ENCODE measurements around the gene PIAS1. TPM values are rescaled to one million over a fixed set of nuclear protein-coding genes. Genes with fewer than 3 reads are reported as not detected.

PIAS1 gene
- total and polyA plus RNA-seq, 2 donors from 2014 or later: 10.6 to 44.3 TPM

DNA sequence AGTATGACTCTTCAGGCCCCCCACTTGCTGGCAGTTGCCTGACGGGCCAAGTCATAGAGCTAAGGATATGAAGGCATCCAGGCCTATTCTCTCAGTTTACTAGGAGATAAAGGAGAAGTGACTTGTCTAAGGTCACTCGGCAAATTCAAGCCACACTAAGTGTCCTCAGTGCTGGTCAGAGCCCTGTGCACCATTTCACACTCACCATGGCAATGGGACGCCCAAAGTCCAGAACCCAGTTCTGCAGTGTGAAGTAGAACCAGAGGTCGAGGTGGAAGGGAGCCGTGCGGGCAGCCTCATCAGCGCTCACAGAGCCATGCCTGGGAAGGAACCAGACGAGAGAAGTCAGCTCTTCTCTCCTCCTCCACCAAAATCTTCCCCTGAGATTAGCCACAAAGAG is 164.2 kb downstream of the PIAS1 start:
- peak in 2 of 5 donors; percentile 9 to 37 for DNase-seq
- Histone ChIP-seq H3K27ac (ENCODE audit: low read depth in 2 of 2, low read length in 2 of 2) (no peak overlapping the region), H3K9me3 (ENCODE audit: control insufficient read depth in 2 of 3, insufficient read depth in 1 of 3, low read length in 3 of 3) (no peaks in the 10 kb centered on the region), H3K4me3 (ENCODE audit: low read length in 3 of 3) (no peak overlapping the region), H3K9ac (ENCODE audit: low read length in 3 of 3) (no peak overlapping the region), H3K4me1 (ENCODE audit: control insufficient read depth in 2 of 3, insufficient read depth in 2 of 3, low read depth in 1 of 3, low read length in 3 of 3) (no peaks in the 10 kb centered on the region), H3K36me3 (ENCODE audit: control insufficient read depth in 2 of 3, insufficient read depth in 3 of 3, low read length in 3 of 3) (peaks cover 0 to 2% (median 0%) of the 10 kb centered on the region in 3 donors), H3K27me3 (ENCODE audit: control insufficient read depth, insufficient read depth, low read length) (no peaks in the 10 kb centered on the region)
- FAIRE-seq: no peak
- intact Hi-C loops (cut with DNase I): no loop called here
- TF ChIP-seq, protein P1, sequence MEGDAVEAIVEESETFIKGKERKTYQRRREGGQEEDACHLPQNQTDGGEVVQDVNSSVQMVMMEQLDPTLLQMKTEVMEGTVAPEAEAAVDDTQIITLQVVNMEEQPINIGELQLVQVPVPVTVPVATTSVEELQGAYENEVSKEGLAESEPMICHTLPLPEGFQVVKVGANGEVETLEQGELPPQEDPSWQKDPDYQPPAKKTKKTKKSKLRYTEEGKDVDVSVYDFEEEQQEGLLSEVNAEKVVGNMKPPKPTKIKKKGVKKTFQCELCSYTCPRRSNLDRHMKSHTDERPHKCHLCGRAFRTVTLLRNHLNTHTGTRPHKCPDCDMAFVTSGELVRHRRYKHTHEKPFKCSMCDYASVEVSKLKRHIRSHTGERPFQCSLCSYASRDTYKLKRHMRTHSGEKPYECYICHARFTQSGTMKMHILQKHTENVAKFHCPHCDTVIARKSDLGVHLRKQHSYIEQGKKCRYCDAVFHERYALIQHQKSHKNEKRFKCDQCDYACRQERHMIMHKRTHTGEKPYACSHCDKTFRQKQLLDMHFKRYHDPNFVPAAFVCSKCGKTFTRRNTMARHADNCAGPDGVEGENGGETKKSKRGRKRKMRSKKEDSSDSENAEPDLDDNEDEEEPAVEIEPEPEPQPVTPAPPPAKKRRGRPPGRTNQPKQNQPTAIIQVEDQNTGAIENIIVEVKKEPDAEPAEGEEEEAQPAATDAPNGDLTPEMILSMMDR (IDR thresholded peaks at IDR 0.05; ENCODE audit: borderline replicate concordance, extremely low read depth, insufficient read depth): no peak

DNA sequence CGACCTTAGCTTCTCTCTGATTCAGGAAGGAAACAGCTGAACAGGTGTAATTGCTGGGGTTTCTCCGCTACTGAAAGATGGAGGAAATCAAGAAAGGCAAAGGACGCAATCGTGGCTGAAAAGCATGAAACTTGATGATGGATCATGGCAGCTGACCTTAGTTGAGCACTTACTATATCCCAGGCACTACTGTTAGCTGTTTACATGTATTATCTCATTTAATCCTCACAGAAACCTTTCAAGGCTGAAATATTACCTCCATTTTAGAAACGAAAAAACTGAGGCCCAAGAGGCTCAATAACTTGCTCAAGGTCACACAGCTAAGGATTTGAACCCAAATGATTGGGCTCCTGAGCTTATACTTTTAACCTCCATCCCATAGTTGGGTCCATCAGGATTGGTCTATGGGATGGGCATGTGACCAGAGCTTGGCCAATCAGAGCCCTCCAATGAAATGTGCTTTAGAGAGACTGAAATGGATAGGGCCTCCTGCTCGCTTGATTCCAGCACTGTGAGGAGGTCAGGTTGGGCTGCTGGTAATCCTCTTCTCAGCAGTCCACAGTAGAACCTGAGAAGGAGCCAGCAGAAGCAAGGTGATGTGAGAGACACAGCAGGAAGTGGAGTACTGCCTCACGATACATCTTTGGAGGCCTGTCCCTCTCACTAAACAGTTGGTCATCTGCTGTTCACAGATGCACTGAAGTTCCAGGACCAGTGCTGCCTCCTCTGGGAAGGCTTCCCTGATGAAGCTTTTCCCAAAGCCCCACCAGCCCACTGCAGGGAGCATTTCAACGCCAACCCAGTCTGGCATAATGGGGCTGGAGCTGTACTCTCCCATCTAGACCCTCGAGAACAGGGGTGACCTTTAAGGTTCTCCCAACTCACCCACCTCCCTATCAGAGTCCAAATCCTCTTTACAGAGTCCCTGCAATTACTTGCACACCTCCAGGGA is 165.0 kb downstream of the PIAS1 start:
- DNase-seq (peak in 2 of 5 donors; percentile 7 to 13), FAIRE-seq (no peak)
- H3K36me3 ChIP-seq (ENCODE audit: control insufficient read depth in 2 of 3, insufficient read depth in 3 of 3, low read length in 3 of 3): peaks cover 0 to 2% (median 0%) of the 10 kb centered on the region in 3 donors
- H3K4me3 ChIP-seq (ENCODE audit: low read length in 3 of 3): no peak overlapping the region
- no peak overlapping the region for H3K9ac ChIP-seq (ENCODE audit: low read length in 3 of 3)
- no peaks in the 10 kb centered on the region for H3K9me3 ChIP-seq (ENCODE audit: control insufficient read depth in 2 of 3, insufficient read depth in 1 of 3, low read length in 3 of 3)
- intact Hi-C loops (cut with DNase I): no loop called here
- no peaks in the 10 kb centered on the region for H3K4me1 ChIP-seq (ENCODE audit: control insufficient read depth in 2 of 3, insufficient read depth in 2 of 3, low read depth in 1 of 3, low read length in 3 of 3)
- TF ChIP-seq, protein P1 (IDR thresholded peaks at IDR 0.05; ENCODE audit: borderline replicate concordance, extremely low read depth, insufficient read depth): no peak
- no peaks in the 10 kb centered on the region for H3K27me3 ChIP-seq (ENCODE audit: control insufficient read depth, insufficient read depth, low read length)
- H3K27ac ChIP-seq (ENCODE audit: low read depth in 2 of 2, low read length in 2 of 2): no peak overlapping the region

DNA sequence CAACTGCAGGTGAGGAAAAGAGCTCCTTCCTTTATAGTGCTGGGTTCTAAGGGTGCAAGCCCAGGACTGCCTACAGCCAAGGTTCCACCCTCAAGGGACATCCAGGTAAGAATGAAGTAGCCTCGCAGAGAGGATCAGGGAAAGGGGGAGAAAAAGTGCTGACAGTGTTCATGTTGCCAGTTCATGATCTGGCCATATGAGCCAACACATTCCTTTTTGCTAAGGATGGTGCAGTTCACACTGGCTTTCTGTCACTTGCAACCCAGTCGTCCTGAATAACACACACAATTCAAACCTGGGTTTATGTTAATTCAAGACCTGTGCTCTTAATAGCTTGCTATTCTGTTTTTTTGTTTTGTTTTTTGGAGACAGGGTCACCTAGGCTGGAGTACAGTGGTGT is 166.4 kb downstream of the PIAS1 start:
- Histone ChIP-seq H3K9me3 (ENCODE audit: control insufficient read depth in 2 of 3, insufficient read depth in 1 of 3, low read length in 3 of 3) (no peaks in the 10 kb centered on the region), H3K27ac (ENCODE audit: low read depth in 2 of 2, low read length in 2 of 2) (no peak overlapping the region), H3K4me1 (ENCODE audit: control insufficient read depth in 2 of 3, insufficient read depth in 2 of 3, low read depth in 1 of 3, low read length in 3 of 3) (no peaks in the 10 kb centered on the region), H3K4me3 (ENCODE audit: low read length in 3 of 3) (no peak overlapping the region), H3K27me3 (ENCODE audit: control insufficient read depth, insufficient read depth, low read length) (no peaks in the 10 kb centered on the region), H3K9ac (ENCODE audit: low read length in 3 of 3) (no peak overlapping the region), H3K36me3 (ENCODE audit: control insufficient read depth in 2 of 3, insufficient read depth in 3 of 3, low read length in 3 of 3) (peaks cover 0 to 2% (median 0%) of the 10 kb centered on the region in 3 donors)
- no peak for DNase-seq
- TF ChIP-seq, protein P1 (IDR thresholded peaks at IDR 0.05; ENCODE audit: borderline replicate concordance, extremely low read depth, insufficient read depth): no peak
- no peak for FAIRE-seq
- intact Hi-C loops (cut with DNase I): no loop called here
